ENCODE measurements around the gene TMEM242.

The TMEM242 gene

GRCh38 chr6:157273756-157274470 is 49.4 kb downstream of the TMEM242 start (continued):
- TF ChIP-seq SP3 (tag by site-specific recombination; IDR thresholded peaks at IDR 0.05) (peak; percentile 62), ZNF23 (tag by site-specific recombination; IDR thresholded peaks at IDR 0.05; ENCODE audit: borderline replicate concordance) (no peak), ZNF600 (tag by site-specific recombination; IDR thresholded peaks at IDR 0.05) (peak; percentile 10; the same call in 1 of the 2 replicates), GLIS2 (tag by site-specific recombination; IDR thresholded peaks at IDR 0.05) (peak; percentile 87), ZNF785 (tag by site-specific recombination; IDR thresholded peaks at IDR 0.05) (no peak), ZBTB17 (tag by site-specific recombination; IDR thresholded peaks at IDR 0.05) (peak; percentile 98), SP7 (tag by site-specific recombination; IDR thresholded peaks at IDR 0.05) (0 out of 2 replicates have a peak, but pooled peaks have one; percentile 32), ZNF76 (tag by site-specific recombination; IDR thresholded peaks at IDR 0.05; ENCODE audit: borderline replicate concordance, low read depth) (peak; percentile 16; the same call in 1 of the 2 replicates), ZNF121 (tag by site-specific recombination; IDR thresholded peaks at IDR 0.05) (peak; percentile 87; the same call in 1 of the 2 replicates), ZBTB20 (tag by site-specific recombination; IDR thresholded peaks at IDR 0.05) (peak; percentile 14; the same call in 1 of the 2 replicates), WT1 (tag by site-specific recombination; IDR thresholded peaks at IDR 0.05) (peak; percentile 15; the same call in 1 of the 2 replicates), ZFHX2 (tag by site-specific recombination; conservative IDR thresholded peaks at IDR 0.05) (peak; percentile 38), GLIS1 (tag by site-specific recombination; IDR thresholded peaks at IDR 0.05) (peak; percentile 95), ZNF423 (tag by site-specific recombination; IDR thresholded peaks at IDR 0.05) (peak; percentile 91), ZNF555 (tag by site-specific recombination; conservative IDR thresholded peaks at IDR 0.05) (no peak), ZNF335 (tag by site-specific recombination; conservative IDR thresholded peaks at IDR 0.05) (peak; percentile 70), ZFP69B (tag by site-specific recombination; IDR thresholded peaks at IDR 0.05) (peak; percentile 66; the same call in 1 of the 2 replicates), PATZ1 (tag by site-specific recombination; IDR thresholded peaks at IDR 0.05) (peak; percentile 76), ZNF776 (tag by site-specific recombination; IDR thresholded peaks at IDR 0.05; ENCODE audit: borderline replicate concordance) (no peak), SCRT2 (tag by site-specific recombination; IDR thresholded peaks at IDR 0.05) (peak; percentile 78), ZNF843 (tag by site-specific recombination; IDR thresholded peaks at IDR 0.05) (no peak), MYNN (tag by site-specific recombination; IDR thresholded peaks at IDR 0.05; ENCODE audit: borderline replicate concordance) (0 out of 2 replicates have a peak, but pooled peaks have one; percentile 42), SCRT1 (tag by site-specific recombination; IDR thresholded peaks at IDR 0.05; ENCODE audit: borderline replicate concordance) (no peak), SP2 (tag by site-specific recombination; IDR thresholded peaks at IDR 0.05) (peak; percentile 67)

- H3K36me3 ChIP-seq (ENCODE audit: control insufficient read depth in 2 of 2, insufficient read depth in 1 of 2, low read length in 2 of 2): no peaks in the 10 kb centered on the region
Observed at GRCh38 chr6:157272866-157273755, 50.2 kb downstream of the TMEM242 start.

More at GRCh38 chr6:157272866-157273755, 50.2 kb downstream of the TMEM242 start:
- POLR2A ChIA-PET: interaction anchor here (2.2 kb wide), 1 partner anchor 86 kb away, joined by 5 read pairs; no protein-coding TSS in a partner anchor
- Histone ChIP-seq H3K9me3 (ENCODE audit: control insufficient read depth, insufficient read depth, low read depth, low read length) (no peaks in the 10 kb centered on the region), H3K27ac (ENCODE audit: extremely low read depth, low read depth, low read length) (no peak overlapping the region), H3K4me3 (ENCODE audit: low read depth, low read length) (no peak overlapping the region), H3K4me1 (ENCODE audit: control insufficient read depth, insufficient read depth, low read length) (peaks cover 6% of the 10 kb centered on the region; the same call in 1 of the 2 replicates)
- CTCF ChIA-PET: interaction anchor here (0.6 to 1.4 kb wide), 11 partner anchors 10 to 1728 kb away, joined by 3 to 7 read pairs (median 3); no protein-coding TSS in a partner anchor
- TF ChIP-seq REPIN1 (tag by site-specific recombination; IDR thresholded peaks at IDR 0.05; ENCODE audit: low read depth): no peak
- peak; percentile 69 for TF ChIP-seq PRDM10 (tag by site-specific recombination; IDR thresholded peaks at IDR 0.05)
